Measurements from ENCODE around the gene EMC8.

- TF ChIP-seq FOXM1 (IDR thresholded peaks at IDR 0.05; ENCODE audit: borderline replicate concordance) (no peak), L3MBTL2 (conservative IDR thresholded peaks at IDR 0.05) (no peak), SUZ12 (IDR thresholded peaks at IDR 0.05) (no peak), HDGF (IDR thresholded peaks at IDR 0.05; ENCODE audit: borderline replicate concordance) (no peak), SP1 (IDR thresholded peaks at IDR 0.05) (no peak), ELF4 (IDR thresholded peaks at IDR 0.05) (no peak), LEF1 (IDR thresholded peaks at IDR 0.05; ENCODE audit: borderline replicate concordance) (no peak), CTBP1 (IDR thresholded peaks at IDR 0.05; ENCODE audit: borderline replicate concordance) (no peak), BHLHE40 (IDR thresholded peaks at IDR 0.05; ENCODE audit: borderline replicate concordance) (no peak)
These were observed 25.1 kb upstream of the EMC8 start for GRCh38 chr16:85824161-85825135.
